RKO (cell line): Measurements from ENCODE around the gene IPPK.

Source experiments
- DNase-seq: peaks from one replicate; pipeline ENCODE4 v3.0.0-alpha.2; 2016; ENCODE audit warnings: low spot score

The IPPK gene

GRCh38 chr9:92686954-92687353 is 17.0 kb upstream of the IPPK start:
- peak; percentile 50 for DNase-seq

DNA sequence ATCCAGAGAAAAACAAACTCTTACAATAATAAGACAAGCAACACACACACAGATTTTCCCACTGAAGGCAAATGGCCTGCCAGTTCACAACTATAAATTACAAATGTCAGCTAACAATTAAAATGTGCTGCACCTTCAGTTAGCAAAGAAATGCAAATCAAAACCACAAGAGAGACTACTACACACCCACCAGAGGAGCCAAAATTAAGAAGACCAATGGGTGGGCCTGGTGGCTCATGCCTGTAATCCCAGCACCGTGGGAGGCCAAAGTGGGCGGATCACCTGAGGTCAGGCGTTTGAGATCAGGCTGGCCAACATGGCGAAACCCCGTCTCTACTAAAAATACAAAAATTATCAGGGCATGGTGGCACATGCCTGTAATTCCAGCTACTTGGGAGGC is 15.1 kb upstream of the IPPK start:
- no peak for DNase-seq

DNA sequence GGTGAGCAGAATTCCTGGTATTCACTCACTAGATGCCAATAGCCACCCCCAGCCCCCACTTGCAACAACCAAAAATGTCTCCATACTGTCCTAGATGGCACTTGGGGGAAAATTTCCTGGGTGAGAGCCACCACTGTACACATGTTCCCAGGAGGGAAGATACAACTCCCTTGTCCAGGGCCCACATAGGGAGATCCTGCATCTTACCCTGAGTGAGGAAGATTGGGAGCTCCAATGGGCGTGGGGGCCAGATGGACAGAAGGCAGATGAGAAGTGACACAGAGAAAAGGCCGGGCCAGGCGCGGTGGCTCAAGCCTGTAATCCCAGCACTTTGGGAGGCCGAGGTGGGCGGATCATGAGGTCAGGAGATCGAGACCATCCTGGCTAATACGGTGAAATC is 12.3 kb upstream of the IPPK start:
- no peak for DNase-seq

DNA sequence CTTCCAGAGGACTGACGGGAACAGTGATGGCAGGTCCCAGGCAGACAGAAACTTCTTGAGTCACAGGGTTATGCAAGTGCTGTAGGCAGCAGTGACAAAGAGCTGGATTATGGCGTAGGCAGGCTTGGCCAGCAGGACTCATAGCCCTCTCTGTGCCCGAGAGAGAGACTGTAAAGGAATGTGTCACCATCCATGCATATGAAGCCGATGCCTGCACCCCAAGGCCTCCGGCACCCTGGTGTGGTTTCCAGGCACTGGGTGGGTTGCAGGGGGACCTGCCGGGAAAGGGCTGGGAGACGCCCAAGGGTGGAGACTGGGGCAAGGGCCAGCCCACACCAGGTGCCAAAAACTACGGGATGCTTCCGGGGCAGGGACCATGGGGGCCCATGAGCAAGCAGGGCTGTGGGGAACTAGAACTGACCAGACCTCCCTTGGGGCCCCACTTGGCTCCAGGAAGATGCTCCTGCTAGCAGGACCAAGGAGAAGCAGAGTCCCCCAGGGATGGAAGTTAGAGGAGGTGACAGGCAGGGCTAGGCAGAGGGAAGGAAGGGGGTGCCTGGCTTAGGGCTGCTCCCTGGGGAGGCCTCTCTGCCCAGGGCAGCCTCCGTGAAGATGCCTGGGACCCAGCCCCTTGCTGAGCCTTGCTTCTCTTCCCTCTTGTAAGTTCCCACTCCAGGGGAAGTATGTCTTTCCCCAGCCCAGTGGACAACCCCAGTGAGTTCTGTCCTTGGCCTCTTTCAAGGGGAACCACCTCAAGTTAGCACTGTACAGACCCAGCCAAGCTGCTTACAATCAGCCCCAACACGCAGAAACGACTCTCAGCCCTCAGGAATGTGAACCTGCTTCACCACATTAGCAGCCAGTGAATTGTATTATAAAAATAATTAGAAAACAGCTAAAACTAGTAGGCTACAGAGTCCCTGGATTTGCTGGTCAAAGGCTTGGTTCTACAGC is 10.5 kb upstream of the IPPK start:
- DNase-seq, result peak; percentile 55

DNA sequence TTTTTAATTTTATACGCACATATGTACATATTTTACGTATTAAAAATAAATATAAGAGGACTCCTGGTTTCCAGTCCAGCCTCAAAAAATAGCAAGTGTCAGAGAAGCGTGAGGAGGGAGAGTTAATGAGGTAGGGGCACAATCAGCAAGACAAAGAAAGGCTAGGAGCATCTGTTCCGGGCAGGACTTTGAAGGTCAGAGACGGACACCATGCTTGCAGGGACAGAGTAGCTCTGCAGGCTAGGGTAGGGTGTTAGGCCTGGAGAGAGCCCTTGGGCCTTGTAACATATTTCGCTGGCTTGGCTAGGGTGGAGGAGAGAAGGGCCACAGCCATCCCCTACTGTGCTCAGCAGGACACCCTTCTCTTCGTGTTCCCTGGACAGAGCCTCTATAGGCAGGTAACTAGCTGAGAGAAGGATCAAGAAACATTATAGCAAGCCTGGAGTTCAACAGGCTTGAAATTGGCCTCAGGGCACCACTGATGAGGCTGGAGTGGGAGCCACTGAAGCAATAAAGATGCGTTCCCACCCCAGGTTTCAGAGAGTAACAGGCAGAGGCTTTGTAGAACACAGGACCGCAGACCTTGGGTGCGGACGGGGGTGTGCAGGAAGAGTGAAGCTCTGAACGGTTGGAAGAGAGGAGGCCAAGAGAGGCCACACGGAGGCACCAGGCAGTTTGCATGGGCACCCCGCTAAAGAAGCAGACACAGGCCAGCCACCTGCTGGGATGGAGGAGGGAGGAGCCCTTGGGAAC is 9.7 kb upstream of the IPPK start:
- no peak for DNase-seq

- peak; percentile 97 for DNase-seq
Observed at GRCh38 chr9:92671323-92671722, 1.4 kb upstream of the IPPK start.

GRCh38 chr9:92669527-92669889 is 423 bp downstream of the IPPK start:
- DNase-seq, result no peak

DNA sequence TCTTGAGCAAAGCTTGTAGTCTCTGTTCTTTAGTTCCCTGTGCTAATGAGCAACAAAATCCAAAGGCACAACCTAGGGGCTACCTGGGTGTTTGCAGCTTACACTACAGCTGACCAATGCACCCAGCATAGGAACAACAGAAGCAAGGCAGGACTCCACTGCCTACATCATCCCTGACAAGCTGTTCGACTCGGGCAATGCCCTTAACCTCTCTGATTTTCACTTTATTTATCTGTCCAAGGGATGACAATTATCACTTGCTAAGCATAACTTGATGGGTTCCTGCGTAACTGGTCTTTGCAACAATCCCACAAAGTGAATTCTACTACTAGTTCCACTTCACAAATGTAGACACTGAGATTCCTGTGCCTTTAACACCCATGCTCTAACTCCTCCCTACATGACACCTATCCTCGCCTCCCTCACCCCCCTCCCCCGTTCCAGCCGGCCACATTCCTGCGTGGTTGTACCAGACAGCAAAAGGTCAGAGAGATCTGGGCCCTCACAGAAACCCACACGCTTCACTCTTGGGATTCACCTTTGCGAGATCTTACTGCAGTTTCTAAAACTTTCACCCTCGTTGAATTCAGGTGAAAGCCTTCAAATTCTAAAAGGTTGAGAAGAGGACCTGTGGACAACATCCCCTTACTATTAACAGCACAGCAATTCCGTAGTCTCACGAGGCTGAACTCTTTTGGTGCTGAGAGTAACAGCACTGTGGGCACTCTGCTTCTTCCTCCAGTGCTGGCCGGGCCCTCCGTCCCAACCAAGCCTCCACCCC is 995 bp downstream of the IPPK start:
- peak; percentile 83 for DNase-seq

DNA sequence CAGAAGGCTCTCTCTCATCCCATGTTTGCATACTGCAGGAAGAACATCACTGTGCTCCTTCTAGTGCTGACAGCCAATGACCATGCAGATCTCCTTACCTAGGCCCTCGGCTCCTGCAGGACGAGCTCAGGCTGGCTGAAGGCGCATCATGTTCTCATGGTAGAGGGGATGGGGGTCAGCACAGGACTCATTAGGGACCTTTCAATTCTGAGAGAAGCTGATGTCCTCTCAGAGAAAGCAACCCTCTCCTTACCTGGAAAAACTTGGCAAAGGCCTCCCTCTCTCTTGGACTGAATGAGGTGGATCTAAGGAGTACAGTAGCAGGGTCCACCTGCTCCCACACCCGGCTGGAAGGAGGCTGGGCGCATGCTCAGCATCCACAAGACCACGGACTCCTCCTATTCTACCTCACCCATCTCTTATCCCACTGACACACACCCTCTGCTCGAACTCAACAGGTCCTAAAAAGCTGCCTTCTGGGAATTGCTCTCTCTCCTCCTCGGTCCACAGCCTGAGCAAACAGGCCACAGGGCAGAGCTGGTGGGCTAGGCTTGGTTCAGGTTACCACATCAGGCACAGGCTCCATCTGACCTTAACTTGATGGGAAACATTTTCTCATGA is 2.9 kb downstream of the IPPK start:
- DNase-seq, result no peak

- DNase-seq, result no peak
Observed at GRCh38 chr9:92666236-92666635, 3.7 kb downstream of the IPPK start.

- no peak for DNase-seq
Observed at GRCh38 chr9:92665836-92666235, 4.1 kb downstream of the IPPK start.

GRCh38 chr9:92664394-92665152 is 5.4 kb downstream of the IPPK start:
- no peak for DNase-seq

GRCh38 chr9:92663951-92664350 is 6.0 kb downstream of the IPPK start:
- DNase-seq, result no peak

DNA sequence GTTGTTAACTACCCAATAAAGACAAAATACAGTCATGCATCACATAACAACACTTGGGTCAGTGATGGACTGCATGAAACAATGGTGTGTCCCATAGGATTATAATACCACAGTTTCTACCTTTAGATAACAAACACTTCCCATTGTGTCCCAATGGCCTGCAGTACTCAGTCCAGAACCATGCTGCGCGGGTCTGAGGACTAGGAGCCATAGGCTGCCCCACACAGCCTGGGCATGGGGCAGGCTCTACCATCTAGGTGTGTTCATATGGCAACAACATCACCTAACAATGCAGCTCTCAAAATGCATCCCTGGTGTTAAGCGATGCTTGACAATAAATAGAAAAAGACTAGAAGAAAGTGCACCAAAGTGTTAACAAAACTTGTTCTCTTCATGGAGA is 6.8 kb downstream of the IPPK start:
- DNase-seq, result no peak

- no peak for DNase-seq
Observed at GRCh38 chr9:92661743-92662142, 8.2 kb downstream of the IPPK start.

- no peak for DNase-seq
Observed at GRCh38 chr9:92661127-92661526, 8.8 kb downstream of the IPPK start.

GRCh38 chr9:92660266-92660665 is 9.7 kb downstream of the IPPK start:
- DNase-seq, result no peak

- DNase-seq, result no peak
Observed at GRCh38 chr9:92659601-92660000, 10.3 kb downstream of the IPPK start.

DNA sequence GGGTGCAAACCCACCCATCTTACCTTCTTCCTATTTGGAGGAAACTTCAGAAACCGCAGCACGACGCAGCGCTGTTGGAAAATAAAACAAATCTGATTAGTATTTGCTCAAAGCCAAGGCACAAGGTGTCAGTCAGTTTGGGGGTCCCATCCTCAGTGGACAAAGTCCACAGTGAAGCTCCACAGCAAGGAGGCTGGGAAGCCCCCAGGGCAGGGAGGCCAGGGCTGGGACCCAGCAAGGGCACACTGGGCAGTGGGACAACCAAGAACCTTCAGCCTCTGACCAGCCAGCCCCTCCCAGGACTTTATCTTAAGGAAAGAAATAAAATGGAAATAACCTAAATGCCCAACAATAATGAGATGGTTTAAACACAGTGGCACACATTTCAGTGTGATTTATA is 11.3 kb downstream of the IPPK start:
- no peak for DNase-seq

GRCh38 chr9:92658176-92658575 is 11.8 kb downstream of the IPPK start:
- no peak for DNase-seq
